Nephron progenitor cell (in vitro differentiated cells): ENCODE measurements around the gene BDH1.

Experiments used
- DNase-seq: peaks from one replicate; pipeline ENCODE4 v3.0.0; 2021
- H3K27ac Mint-ChIP-seq: 2 replicates; pipeline ENCODE4 v1.8.0; 2021; ENCODE audit warnings: mild to moderate bottlenecking, moderate library complexity, mixed read lengths
- H3K27me3 Mint-ChIP-seq: 2 replicates; pipeline ENCODE4 v1.8.0; 2021; ENCODE audit warnings: mild to moderate bottlenecking, low read depth, mixed read lengths; ENCODE audit not compliant: poor library complexity
- H3K36me3 Mint-ChIP-seq: 2 replicates; pipeline ENCODE4 v1.8.0; 2021; ENCODE audit warnings: low read depth, mixed read lengths
- H3K4me1 Mint-ChIP-seq: 2 replicates; pipeline ENCODE4 v1.8.0; 2021; ENCODE audit warnings: mixed read lengths
- H3K4me3 Mint-ChIP-seq: 2 replicates; pipeline ENCODE4 v1.8.0; 2021; ENCODE audit warnings: mild to moderate bottlenecking, moderate library complexity, mixed read lengths
- H3K9me3 Mint-ChIP-seq: 2 replicates; pipeline ENCODE4 v1.8.0; 2021; ENCODE audit warnings: mild to moderate bottlenecking, moderate library complexity, mixed read lengths
- CTCF ChIP-seq: fragments of 200-600 bp; sonication (generic); IDR thresholded peaks from 2 replicates; pipeline ENCODE4 v1.5.0; 2021; ENCODE audit warnings: antibody characterized with exemption

Gene BDH1

GRCh38 chr3:197496746-197497125 lies 59.0 kb downstream of the BDH1 start:
- H3K27ac Mint-ChIP-seq: peak overlapping the region; percentile 32

GRCh38 chr3:197495999-197496745 lies 59.6 kb downstream of the BDH1 start:
- H3K4me3 Mint-ChIP-seq: no peak overlapping the region
- no peak for TF ChIP-seq CTCF
- peaks cover 12% of the 10 kb centered on the region for H3K27me3 Mint-ChIP-seq
- H3K27ac Mint-ChIP-seq: peak overlapping the region; percentile 51
- H3K36me3 Mint-ChIP-seq: peaks cover 5% of the 10 kb centered on the region
- no peak for DNase-seq
- H3K9me3 Mint-ChIP-seq: peaks cover 20% of the 10 kb centered on the region
- H3K4me1 Mint-ChIP-seq: peaks cover 82% of the 10 kb centered on the region

More at GRCh38 chr3:197496746-197497125, 59.0 kb downstream of the BDH1 start:
- Mint-ChIP-seq H3K4me1 (peaks cover 81% of the 10 kb centered on the region), H3K36me3 (peaks cover 5% of the 10 kb centered on the region), H3K4me3 (no peak overlapping the region), H3K27me3 (peaks cover 12% of the 10 kb centered on the region), H3K9me3 (peaks cover 20% of the 10 kb centered on the region)
- no peak for TF ChIP-seq CTCF
- DNase-seq: no peak

- Mint-ChIP-seq H3K27me3 (peaks cover 12% of the 10 kb centered on the region), H3K4me1 (peaks cover 80% of the 10 kb centered on the region), H3K4me3 (no peak overlapping the region), H3K9me3 (peaks cover 20% of the 10 kb centered on the region), H3K36me3 (peaks cover 5% of the 10 kb centered on the region), H3K27ac (no peak overlapping the region)
- DNase-seq: no peak
- TF ChIP-seq CTCF: no peak
Observed at GRCh38 chr3:197495499-197495898, 60.3 kb downstream of the BDH1 start.

- Mint-ChIP-seq H3K4me3 (no peak overlapping the region), H3K27ac (no peak overlapping the region), H3K9me3 (peaks cover 20% of the 10 kb centered on the region), H3K27me3 (peaks cover 15% of the 10 kb centered on the region), H3K36me3 (peaks cover 5% of the 10 kb centered on the region), H3K4me1 (peaks cover 85% of the 10 kb centered on the region)
- no peak for DNase-seq
- TF ChIP-seq CTCF: no peak
Observed at GRCh38 chr3:197495059-197495455, 60.7 kb downstream of the BDH1 start.

- peaks cover 5% of the 10 kb centered on the region for H3K36me3 Mint-ChIP-seq
- peaks cover 12% of the 10 kb centered on the region for H3K27me3 Mint-ChIP-seq
- peak overlapping the region; percentile 47 for H3K4me3 Mint-ChIP-seq
- no peak for DNase-seq
- no peak for TF ChIP-seq CTCF
- peak overlapping the region; percentile 78 for H3K27ac Mint-ChIP-seq
- peaks cover 16% of the 10 kb centered on the region for H3K9me3 Mint-ChIP-seq
- H3K4me1 Mint-ChIP-seq: peaks cover 84% of the 10 kb centered on the region
Observed at GRCh38 chr3:197494366-197495058, 61.3 kb downstream of the BDH1 start.
